Colon (tissue), 2 donors: ENCODE data around the gene LSAMP.
A peak's percentile ranks its signal among the peaks of the same experiment; 100 is the strongest.

ENCODE experiments used
- FAIRE-seq: peaks from 2 replicates; lab custom pipeline; 2012; peaks lifted over from hg19 to GRCh38; lab: Jason Lieb, UNC
- donor health status: control.
- donor health status: control.

LSAMP gene

GRCh38 chr3:115943579-115943978 lies 501.7 kb downstream of the LSAMP start:
- no peak for FAIRE-seq

DNA sequence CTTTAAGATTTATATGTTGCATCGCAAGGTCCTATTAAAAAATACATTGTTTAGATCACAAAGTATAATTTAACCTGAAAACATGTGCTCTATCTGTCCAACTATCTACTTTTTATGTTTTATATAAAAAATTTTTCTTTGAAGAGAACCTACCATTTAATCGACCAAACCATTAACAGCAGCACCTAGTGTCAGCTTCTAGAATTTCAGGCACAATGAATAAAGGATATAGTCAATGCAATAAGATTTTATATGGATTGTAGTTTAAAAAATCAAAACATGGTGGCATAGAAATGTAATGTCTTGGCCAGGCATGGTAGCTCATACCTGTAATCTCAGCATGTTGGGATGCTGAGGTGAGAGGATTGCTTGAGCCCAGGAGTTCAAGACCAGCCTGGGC lies 508.2 kb downstream of the LSAMP start:
- peak; percentile 24 for FAIRE-seq

GRCh38 chr3:115932807-115933206 lies 512.5 kb downstream of the LSAMP start:
- no peak for FAIRE-seq

- no peak for FAIRE-seq
Observed at GRCh38 chr3:115931581-115931980, 513.7 kb downstream of the LSAMP start.

- FAIRE-seq = no peak
Observed at GRCh38 chr3:115930922-115931321, 514.4 kb downstream of the LSAMP start.

- FAIRE-seq = no peak
Observed at GRCh38 chr3:115930168-115930567, 515.1 kb downstream of the LSAMP start.

- FAIRE-seq = no peak
Observed at GRCh38 chr3:115928376-115928775, 516.9 kb downstream of the LSAMP start.

DNA sequence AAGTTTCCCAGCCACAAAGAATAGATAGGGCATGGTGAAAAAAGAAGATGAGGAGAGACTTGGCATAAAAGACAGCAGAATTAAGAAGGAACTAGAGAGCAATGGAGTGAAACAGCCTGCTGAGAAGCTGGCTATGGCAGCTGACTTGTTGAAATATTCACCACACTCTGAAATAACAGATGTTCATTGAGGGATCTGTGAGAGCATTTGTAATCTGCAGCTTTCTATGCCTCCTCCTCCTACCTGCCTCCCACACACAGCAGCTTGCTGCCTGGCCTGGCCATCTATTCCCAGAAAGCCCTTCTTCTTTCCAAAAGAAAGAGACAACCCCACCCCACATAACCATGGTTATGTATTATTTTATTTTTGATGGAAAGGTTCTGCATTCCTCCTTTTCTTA lies 518.1 kb downstream of the LSAMP start:
- no peak for FAIRE-seq

DNA sequence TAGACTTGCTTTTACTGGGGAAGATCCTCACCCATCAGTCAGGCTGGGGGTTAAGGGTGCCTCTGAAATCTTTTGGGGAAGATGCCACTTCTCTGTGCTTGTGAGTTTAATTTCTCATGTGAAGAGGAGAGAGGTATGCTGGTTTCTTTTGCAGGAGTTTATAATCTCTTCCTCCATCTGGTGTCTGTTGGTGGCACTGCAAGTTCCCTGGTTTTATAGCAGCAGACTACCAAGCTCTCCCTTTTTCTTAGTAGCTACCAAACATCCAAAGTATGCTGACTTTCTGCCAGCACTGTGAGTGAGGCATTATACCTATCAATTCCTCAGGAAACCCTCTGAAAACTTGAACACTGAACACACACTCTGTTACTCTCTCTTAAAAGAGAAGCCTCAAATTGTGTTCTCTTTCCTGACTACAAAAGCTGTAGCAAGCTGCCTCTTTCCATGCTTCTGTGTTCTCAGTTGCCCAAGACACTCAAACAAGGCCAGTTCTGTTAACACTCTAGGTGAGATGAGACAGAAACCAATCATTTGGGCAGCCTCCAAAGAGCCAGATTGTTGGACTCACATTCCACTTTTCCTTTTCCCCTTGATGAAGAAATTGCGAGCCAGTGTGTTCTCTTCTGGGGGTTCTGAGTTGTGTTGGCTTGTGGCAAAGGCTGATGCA lies 522.5 kb downstream of the LSAMP start:
- no peak for FAIRE-seq

- no peak for FAIRE-seq
Observed at GRCh38 chr3:115921711-115922110, 523.6 kb downstream of the LSAMP start.

DNA sequence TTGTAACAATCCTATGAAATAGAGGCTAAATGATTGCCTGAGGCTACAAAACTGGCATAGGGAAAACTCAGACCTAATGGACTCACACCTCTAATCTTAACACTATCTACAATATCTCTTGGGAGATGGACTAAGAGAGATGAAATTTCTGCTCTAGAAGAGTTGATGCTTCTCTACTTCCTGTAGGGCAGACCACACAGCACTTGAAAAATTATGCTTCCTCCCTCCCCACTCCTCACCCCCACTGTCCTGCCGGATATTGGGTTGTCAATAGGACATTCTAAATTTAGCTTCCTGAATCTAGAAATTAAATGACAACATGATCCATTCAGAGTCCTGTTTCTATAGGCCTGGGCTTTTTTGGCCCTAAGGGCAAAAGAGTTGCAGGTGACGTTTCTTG lies 526.4 kb downstream of the LSAMP start:
- FAIRE-seq = no peak

- FAIRE-seq = no peak
Observed at GRCh38 chr3:115916866-115917265, 528.4 kb downstream of the LSAMP start.

GRCh38 chr3:115915061-115915460 lies 530.2 kb downstream of the LSAMP start:
- FAIRE-seq = no peak

- no peak for FAIRE-seq
Observed at GRCh38 chr3:115913069-115913686, 532.1 kb downstream of the LSAMP start.

GRCh38 chr3:115912372-115912771 lies 532.9 kb downstream of the LSAMP start:
- no peak for FAIRE-seq

- no peak for FAIRE-seq
Observed at GRCh38 chr3:115905871-115906270, 539.4 kb downstream of the LSAMP start.

DNA sequence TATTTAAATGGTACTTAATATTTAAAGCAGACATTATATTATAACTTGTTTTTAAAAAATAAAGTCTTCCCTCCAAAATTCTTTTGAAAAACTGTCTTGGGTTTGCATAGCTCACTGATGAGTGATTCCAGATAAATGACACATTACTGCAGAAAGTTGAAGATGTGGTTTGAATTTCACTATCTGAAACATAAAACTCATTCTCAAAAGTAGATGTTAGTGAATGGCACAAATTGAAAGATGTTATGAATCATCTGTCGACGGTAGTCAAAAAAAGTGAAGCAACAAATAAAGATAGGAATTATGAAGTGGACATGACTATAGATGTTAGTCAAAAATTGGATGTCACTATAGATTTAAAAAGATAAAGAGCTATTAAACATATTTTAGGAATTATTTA lies 541.4 kb downstream of the LSAMP start:
- no peak for FAIRE-seq

DNA sequence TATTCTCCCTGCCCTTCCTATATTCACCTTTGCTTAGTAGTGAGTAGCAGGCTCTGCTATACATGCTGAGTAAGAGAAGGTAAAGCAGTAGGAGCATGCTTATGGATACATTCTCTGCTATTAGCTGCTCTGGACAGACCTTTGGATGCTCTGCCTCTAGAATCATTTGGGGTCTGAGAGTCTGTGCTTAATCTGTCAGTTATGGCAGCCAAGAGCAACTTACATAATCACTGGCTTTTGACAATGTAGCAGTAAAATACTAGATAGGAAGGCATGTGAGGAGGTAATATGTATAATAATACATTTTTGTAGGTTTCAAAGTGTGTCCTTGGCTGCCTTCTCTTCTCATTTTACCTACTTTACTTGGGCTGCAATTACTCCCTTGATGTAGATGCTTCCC lies 544.3 kb downstream of the LSAMP start:
- FAIRE-seq = no peak

DNA sequence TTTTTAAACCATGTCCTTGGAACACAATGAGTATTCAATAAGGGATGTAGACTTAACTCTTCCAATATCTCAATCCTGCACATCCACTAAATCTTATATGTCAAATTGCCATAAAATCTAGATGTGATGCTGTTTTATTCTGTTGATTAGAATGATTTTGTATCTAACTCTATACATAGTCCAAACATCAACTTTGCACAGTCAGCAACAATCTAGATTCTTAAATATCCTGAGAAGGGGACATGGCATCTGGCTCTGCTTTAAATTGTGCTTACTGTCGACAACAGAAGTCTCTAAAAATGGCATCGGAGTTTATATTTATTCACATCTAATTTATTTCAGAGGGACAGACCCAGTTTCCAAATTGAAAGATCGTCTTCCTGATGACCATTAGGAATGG lies 545.8 kb downstream of the LSAMP start:
- no peak for FAIRE-seq

DNA sequence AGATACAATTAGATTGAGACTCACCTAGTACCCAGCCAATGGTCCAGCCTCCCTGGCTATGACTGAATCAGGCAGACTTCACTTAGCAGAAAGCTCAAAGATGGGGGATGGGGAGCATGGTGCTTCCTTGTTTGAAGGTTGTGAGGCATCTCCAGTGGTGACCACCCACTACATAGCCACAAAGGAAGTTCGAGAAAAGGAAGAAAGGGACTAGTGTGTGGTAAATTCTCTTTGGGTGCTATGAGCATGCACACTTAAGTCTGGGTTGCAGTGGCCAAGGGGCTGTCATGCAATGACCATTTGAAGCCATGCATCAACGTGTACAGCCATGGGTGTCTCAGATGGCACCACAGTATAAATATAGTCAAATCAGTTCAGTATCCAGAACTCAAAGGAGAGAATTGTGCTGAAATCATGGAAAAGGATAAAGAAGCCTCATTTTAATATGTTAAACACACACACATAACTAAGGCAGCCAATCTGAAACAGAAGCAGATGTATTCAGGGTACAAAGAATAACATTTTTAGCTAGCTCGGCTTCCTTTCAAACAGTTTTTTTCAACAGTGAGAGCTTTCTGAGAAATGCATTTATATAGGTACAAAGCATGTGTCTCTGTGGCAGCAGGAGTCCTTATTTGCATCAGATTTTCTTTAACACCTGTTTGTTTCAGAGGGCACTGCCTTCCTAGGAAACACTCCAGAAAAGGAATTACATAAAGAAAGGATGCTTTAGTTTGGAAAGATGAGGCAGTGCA lies 546.5 kb downstream of the LSAMP start:
- no peak for FAIRE-seq

- no peak for FAIRE-seq
Observed at GRCh38 chr3:115891006-115891636, 554.2 kb downstream of the LSAMP start.

DNA sequence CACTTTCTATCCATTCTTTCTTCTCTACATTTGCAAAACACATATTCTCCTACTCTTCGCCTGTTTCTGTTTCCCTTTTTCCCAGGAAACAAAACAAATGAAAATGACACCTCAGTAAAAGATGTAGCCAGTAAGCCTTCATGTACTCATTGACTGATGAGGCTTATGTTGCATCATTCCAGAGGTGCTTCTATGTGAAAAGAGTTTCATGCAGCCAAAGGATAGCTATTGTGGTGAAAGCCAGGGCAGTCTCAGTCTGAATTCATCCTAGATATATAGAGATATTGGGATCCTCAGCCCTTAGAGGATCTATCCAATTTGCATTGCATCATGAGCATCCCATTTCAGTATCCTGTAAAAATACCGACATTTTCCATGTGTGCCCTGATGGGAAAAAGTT lies 554.7 kb downstream of the LSAMP start:
- no peak for FAIRE-seq

DNA sequence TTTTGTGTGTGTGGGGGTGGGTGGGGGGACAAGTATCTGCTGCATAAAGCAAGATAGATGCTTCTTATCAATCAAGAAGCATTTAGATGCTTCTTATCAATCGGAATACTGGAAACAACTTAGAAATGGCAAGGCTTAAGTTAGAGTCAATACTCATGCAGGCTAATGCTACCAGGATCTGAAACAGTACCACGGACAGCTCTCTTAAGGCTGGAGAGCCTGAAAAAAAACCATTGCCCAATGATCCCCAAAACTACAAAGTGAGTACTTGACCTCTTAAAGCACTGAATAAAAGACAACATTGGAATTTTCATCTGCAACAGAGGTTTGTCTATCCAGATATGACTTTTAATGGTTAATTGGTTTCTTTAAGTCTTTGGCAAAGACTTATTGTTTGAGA lies 559.7 kb downstream of the LSAMP start:
- no peak for FAIRE-seq
